GM12873 (cell line): ENCODE results near the gene MX2.

Experiments used
- CTCF ChIP-seq: IDR thresholded peaks from 2 replicates; pipeline ENCODE4 v1.5.1; 2012; ENCODE audit warnings: low read depth, mild to moderate bottlenecking, moderate library complexity, low read length, control low read depth; ENCODE audit not compliant: insufficient read depth; ENCODE audit errors: missing control alignments

The MX2 gene

GRCh38 chr21:41363370-41364270 is 1.8 kb downstream of the MX2 start:
- TF ChIP-seq CTCF: no peak

GRCh38 chr21:41364308-41364707 is 2.5 kb downstream of the MX2 start:
- TF ChIP-seq CTCF: no peak

- no peak for TF ChIP-seq CTCF
Observed at GRCh38 chr21:41365377-41366107, 3.7 kb downstream of the MX2 start.

- no peak for TF ChIP-seq CTCF
Observed at GRCh38 chr21:41366522-41367151, 4.8 kb downstream of the MX2 start.

- TF ChIP-seq CTCF: no peak
Observed at GRCh38 chr21:41367301-41367944, 5.6 kb downstream of the MX2 start.

- TF ChIP-seq CTCF: no peak
Observed at GRCh38 chr21:41367945-41368734, 6.3 kb downstream of the MX2 start.
